Stimulated activated naive CD8-positive, alpha-beta T cell treated with anti-CD3 and anti-CD28 coated beads, Interleukin-15, amount 100 ng/mL, for 72 hours (primary cell): ENCODE results near the gene TBX18.

Experiments
- ATAC-seq: fragments of 150-1000 bp; cut with Tn5 transposase; 2 replicates; pipeline ENCODE4 v1.10.0; 2021; ENCODE audit warnings: mild to moderate bottlenecking, moderate library complexity
- DNase-seq, 2 donors: peaks; one replicate each; pipeline ENCODE4 v3.0.0; 2021 to 2022
- H3K27ac Mint-ChIP-seq, 2 donors: one replicate each; pipeline ENCODE4 v1.8.0; 2022; ENCODE audit warnings: mild to moderate bottlenecking in 2 of 2, mixed read lengths in 2 of 2, moderate library complexity in 2 of 2
- H3K27me3 Mint-ChIP-seq: one replicate; pipeline ENCODE4 v1.8.0; 2022; ENCODE audit warnings: mixed read lengths
- H3K4me1 Mint-ChIP-seq: one replicate; pipeline ENCODE4 v1.8.0; 2022; ENCODE audit warnings: mild to moderate bottlenecking, mixed read lengths
- H3K4me3 Mint-ChIP-seq, 2 donors: one replicate each; pipeline ENCODE4 v1.8.0; 2022; ENCODE audit warnings: mild to moderate bottlenecking in 2 of 2, mixed read lengths in 2 of 2, moderate library complexity in 1 of 2
- H3K9me3 Mint-ChIP-seq, 2 donors: one replicate each; pipeline ENCODE4 v1.8.0; 2022; ENCODE audit warnings: mixed read lengths in 2 of 2

The TBX18 gene

DNA sequence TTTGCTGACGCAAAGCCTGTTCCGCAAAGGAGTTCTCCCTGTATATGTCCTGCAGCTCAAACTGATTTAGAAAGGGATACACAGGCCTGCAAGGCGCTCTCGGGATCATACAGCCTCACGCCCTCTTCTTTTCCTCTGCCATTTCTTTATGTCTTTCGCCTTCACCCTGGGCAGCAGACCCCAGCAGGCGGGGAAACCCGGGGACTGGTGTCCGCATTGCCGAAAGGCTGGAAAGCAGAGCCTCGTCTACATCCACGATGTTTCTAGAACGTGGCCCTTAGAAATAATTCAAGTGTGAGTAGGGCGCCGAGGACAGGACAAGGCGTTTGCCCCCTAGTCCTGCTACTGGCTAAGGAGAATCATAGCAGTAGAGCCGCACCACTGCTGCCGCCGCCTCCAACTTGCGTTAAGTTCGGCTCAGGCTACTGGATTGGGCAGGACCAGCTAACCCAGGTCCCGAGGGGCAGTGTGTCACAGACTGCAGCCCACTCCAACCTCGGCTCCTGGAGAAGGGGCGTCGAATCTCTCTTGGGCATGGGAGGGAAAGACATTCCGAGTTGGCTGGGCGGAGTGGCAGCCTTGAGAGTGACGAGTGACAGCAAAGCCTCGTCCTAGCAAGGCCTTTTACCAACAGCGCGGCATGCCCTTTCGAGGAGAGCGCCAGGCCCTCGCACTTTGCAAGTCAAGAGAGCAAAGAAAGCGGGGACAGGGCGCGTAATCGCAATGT lies 2.6 kb upstream of the TBX18 start:
- Mint-ChIP-seq H3K27me3 (peaks cover 86% of the 10 kb centered on the region), H3K9me3 (peaks cover 5% of the 10 kb centered on the region in 2 donors), H3K4me1 (peaks cover 29% of the 10 kb centered on the region), H3K4me3 (no peak overlapping the region), H3K27ac (peak overlapping the region in 1 of 2 donors; percentile 15)
- DNase-seq (no peak), ATAC-seq (no peak)

- no peak overlapping the region for H3K4me3 Mint-ChIP-seq
- peaks cover 84% of the 10 kb centered on the region for H3K27me3 Mint-ChIP-seq
- ATAC-seq (peak; percentile 18), DNase-seq (no peak)
- peak overlapping the region in 1 of 2 donors; percentile 72 for H3K27ac Mint-ChIP-seq
- H3K4me1 Mint-ChIP-seq = peaks cover 29% of the 10 kb centered on the region
- H3K9me3 Mint-ChIP-seq = peaks cover 5% of the 10 kb centered on the region in 2 donors
Measured at GRCh38 chr6:84766118-84766798, 1.9 kb upstream of the TBX18 start.

DNA sequence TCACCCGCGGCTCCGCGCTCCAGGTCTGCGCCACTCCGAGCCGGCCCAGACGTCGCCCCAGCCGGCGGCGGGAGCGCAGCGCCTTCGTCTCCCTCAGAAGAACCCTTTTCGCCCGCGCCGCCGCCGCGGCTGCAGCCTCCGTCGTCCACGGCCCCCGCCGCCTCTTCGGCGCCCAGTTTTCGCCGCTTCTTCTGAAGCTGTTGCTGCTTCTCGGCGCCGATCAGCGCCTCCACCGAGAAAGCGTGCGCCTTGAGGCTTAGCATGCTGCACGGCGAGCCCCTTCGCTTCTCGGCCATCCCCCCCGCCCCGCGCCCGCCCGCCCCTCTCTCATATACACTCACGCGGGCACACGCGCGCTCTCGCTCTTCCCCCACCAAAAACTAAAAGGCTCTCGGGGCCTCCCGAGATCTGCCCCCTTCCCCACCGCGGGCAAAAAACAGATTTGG lies 489 bp downstream of the TBX18 start:
- H3K4me1 Mint-ChIP-seq = peaks cover 29% of the 10 kb centered on the region
- H3K4me3 Mint-ChIP-seq = peak overlapping the region; percentile 77 to 80
- peak; percentile 35 for ATAC-seq
- H3K27ac Mint-ChIP-seq = peak overlapping the region in 1 of 2 donors; percentile 79
- peak in 1 of 2 donors; percentile 12 for DNase-seq
- H3K9me3 Mint-ChIP-seq = peaks cover 5% of the 10 kb centered on the region in 2 donors
- peaks cover 82% of the 10 kb centered on the region for H3K27me3 Mint-ChIP-seq

DNA sequence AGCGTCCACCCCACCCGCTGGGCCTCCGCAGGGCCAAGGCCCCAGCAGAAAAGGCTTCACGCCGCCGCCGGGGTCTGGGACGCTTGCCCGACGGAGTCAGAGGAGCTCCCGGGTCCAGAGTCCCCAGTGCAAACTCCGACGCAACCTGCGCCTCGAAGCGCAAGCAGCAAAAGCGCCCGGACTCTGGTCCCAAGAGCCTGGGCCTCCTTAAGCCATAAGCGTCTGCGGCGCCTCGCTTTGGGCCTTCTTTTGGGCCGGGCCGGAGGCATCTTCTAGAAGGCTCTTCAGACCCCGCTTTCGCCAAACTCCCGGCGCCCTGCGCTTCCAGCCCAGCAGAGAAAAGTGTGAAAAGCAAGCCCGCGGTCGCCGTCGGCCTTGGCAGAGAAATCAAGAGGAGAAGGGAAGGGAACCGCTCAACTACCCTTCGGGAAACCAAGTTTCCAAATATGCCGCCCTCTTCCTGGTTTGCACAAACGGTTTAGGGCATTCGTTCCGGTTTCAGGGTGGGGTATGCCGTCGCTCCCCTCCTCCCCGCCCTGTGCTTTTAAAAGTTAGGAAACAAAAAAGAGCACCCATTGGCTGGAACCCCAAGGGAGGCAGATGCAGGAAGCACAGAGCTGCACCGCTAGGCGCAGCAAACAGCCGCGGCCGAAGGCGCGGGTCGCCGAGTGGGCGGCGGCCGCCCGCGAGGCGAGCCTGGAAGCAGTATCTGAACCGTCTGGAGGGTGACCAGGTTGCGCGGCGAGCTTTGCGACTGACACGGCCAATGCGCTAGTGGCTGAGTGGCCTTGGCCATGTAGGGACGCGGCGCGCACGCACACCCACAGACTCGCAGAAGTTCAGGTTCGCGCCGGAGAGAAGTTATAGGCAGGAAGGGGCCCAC lies 1.2 kb downstream of the TBX18 start:
- Mint-ChIP-seq H3K27me3 (peaks cover 76% of the 10 kb centered on the region), H3K4me1 (peaks cover 29% of the 10 kb centered on the region), H3K9me3 (peaks cover 5% of the 10 kb centered on the region in 2 donors), H3K27ac (peak overlapping the region in 1 of 2 donors; percentile 34), H3K4me3 (peak overlapping the region in 1 of 2 donors; percentile 44)
- DNase-seq = no peak
- ATAC-seq = peak; percentile 7

- no peak overlapping the region for H3K4me3 Mint-ChIP-seq
- peaks cover 29% of the 10 kb centered on the region for H3K4me1 Mint-ChIP-seq
- peaks cover 5% of the 10 kb centered on the region in 2 donors for H3K9me3 Mint-ChIP-seq
- peaks cover 67% of the 10 kb centered on the region for H3K27me3 Mint-ChIP-seq
- H3K27ac Mint-ChIP-seq = no peak overlapping the region
- DNase-seq (no peak), ATAC-seq (no peak)
Measured at GRCh38 chr6:84762220-84763002, 2.0 kb downstream of the TBX18 start.

- DNase-seq = no peak
- Mint-ChIP-seq H3K9me3 (no peaks in the 10 kb centered on the region), H3K4me1 (peaks cover 7% of the 10 kb centered on the region), H3K27ac (no peak overlapping the region), H3K4me3 (no peak overlapping the region), H3K27me3 (peaks cover 28% of the 10 kb centered on the region)
- ATAC-seq = no peak
Measured at GRCh38 chr6:84758486-84758885, 5.9 kb downstream of the TBX18 start.

- H3K27me3 Mint-ChIP-seq = peaks cover 12% of the 10 kb centered on the region
- no peaks in the 10 kb centered on the region for H3K4me1 Mint-ChIP-seq
- no peak for ATAC-seq
Measured at GRCh38 chr6:84756877-84757276, 7.5 kb downstream of the TBX18 start.

GRCh38 chr6:84756466-84756865 lies 7.9 kb downstream of the TBX18 start:
- Mint-ChIP-seq H3K9me3 (no peaks in the 10 kb centered on the region), H3K27ac (no peak overlapping the region), H3K27me3 (peaks cover 8% of the 10 kb centered on the region), H3K4me1 (no peaks in the 10 kb centered on the region), H3K4me3 (no peak overlapping the region)
- DNase-seq = no peak
- no peak for ATAC-seq

More at GRCh38 chr6:84756877-84757276, 7.5 kb downstream of the TBX18 start:
- no peaks in the 10 kb centered on the region for H3K9me3 Mint-ChIP-seq
- H3K4me3 Mint-ChIP-seq = no peak overlapping the region
- no peak overlapping the region for H3K27ac Mint-ChIP-seq
- no peak for DNase-seq

DNA sequence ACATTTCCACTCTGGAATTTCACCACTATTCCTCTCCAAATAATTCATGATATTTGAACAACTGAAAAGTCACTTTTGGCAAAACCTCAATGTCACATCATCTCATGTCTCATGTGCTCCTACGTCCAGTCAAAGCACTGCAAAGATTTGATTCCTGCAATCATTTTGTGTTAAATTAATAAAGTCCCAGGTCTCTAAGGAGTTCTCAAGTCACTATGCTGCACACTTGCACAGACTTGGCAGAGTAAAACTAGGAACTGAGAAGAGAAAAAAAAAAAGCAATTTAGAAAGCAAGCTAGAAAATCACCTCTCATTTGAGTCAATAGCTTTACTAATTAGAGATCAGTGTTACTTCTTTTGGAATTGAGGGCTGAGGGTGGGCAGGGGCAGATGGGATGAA lies 11.2 kb downstream of the TBX18 start:
- H3K27ac Mint-ChIP-seq = no peak overlapping the region
- H3K9me3 Mint-ChIP-seq = no peaks in the 10 kb centered on the region

DNA sequence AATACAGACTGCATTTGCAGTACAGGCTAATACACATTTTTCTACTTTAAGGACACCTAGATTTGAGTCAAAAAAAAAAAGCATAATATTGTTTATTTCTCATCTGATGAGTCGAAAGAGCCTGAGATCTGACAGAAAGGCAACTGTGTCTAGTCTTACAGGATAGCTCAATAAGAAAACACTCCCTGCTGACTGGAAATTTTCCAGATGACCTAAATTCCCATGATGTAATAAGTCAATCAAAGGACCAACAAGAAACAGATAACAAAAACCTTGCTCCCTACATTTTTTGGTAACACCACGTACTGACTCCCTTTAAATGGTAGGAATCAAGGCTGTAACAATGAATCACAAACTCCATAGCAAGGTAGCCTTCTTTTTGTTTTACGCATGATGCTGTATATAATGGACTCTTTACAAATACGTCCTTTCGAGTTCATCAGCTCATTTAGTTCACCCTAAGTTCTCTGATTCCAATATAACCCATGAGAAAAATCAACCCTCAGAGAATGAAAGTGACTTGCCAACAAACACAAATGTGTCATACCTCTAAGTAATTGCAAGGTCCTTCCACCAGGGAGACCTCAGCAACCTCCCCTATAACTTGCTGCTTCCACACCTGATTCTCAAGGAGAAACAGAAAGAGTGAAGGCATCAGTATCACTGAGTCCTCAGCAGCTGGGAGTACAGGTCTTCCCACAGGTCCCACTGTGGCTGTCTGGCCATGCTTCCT lies 12.1 kb downstream of the TBX18 start:
- H3K27me3 Mint-ChIP-seq = no peaks in the 10 kb centered on the region
- DNase-seq = no peak
- no peak for ATAC-seq
- H3K4me1 Mint-ChIP-seq = no peaks in the 10 kb centered on the region
- H3K27ac Mint-ChIP-seq = no peak overlapping the region
- H3K9me3 Mint-ChIP-seq = no peaks in the 10 kb centered on the region
- no peak overlapping the region for H3K4me3 Mint-ChIP-seq

More for the DNA sequence above, 11.2 kb downstream of the TBX18 start:
- Mint-ChIP-seq H3K4me1 (no peaks in the 10 kb centered on the region), H3K4me3 (no peak overlapping the region), H3K27me3 (no peaks in the 10 kb centered on the region)
- DNase-seq = no peak
- no peak for ATAC-seq

- DNase-seq (no peak), ATAC-seq (no peak)
- Mint-ChIP-seq H3K27me3 (no peaks in the 10 kb centered on the region), H3K4me3 (no peak overlapping the region), H3K27ac (no peak overlapping the region), H3K9me3 (no peaks in the 10 kb centered on the region), H3K4me1 (no peaks in the 10 kb centered on the region)
Measured at GRCh38 chr6:84749181-84749580, 15.2 kb downstream of the TBX18 start.

GRCh38 chr6:84748376-84748775 lies 16.0 kb downstream of the TBX18 start:
- no peaks in the 10 kb centered on the region for H3K27me3 Mint-ChIP-seq
- H3K4me3 Mint-ChIP-seq = no peak overlapping the region
- no peaks in the 10 kb centered on the region for H3K9me3 Mint-ChIP-seq
- no peak for ATAC-seq
- no peak overlapping the region for H3K27ac Mint-ChIP-seq
- DNase-seq = no peak
- H3K4me1 Mint-ChIP-seq = no peaks in the 10 kb centered on the region

DNA sequence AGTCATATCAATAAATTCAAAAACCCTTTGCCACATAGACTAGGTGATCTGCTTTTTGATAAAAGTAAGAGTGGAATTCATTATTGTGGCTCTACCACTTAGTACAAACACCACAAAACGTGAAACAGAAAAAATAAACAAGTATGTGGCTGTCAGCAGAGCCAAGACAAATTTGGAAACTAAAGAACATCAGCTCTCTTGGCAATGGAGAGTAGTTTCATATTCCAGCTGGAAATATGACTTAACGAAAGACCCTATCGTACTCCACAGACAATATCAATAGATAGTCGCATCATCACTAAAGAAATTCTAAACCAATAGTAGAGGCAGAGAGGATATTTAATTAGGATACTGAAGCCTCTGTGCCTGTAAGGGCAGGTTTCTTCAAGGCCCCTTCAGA lies 20.8 kb downstream of the TBX18 start:
- H3K9me3 Mint-ChIP-seq = no peaks in the 10 kb centered on the region

GRCh38 chr6:84740385-84740784 lies 24.0 kb downstream of the TBX18 start:
- H3K27ac Mint-ChIP-seq = no peak overlapping the region
- no peaks in the 10 kb centered on the region for H3K9me3 Mint-ChIP-seq
- H3K27me3 Mint-ChIP-seq = peaks cover 15% of the 10 kb centered on the region
- H3K4me1 Mint-ChIP-seq = no peaks in the 10 kb centered on the region
- H3K4me3 Mint-ChIP-seq = no peak overlapping the region
- DNase-seq (no peak), ATAC-seq (no peak)

More for the DNA sequence above, 20.8 kb downstream of the TBX18 start:
- H3K4me3 Mint-ChIP-seq = no peak overlapping the region
- H3K27me3 Mint-ChIP-seq = peaks cover 7% of the 10 kb centered on the region
- no peak overlapping the region for H3K27ac Mint-ChIP-seq
- H3K4me1 Mint-ChIP-seq = no peaks in the 10 kb centered on the region
- ATAC-seq (no peak), DNase-seq (no peak)
